ENCODE data around the gene SBF2.

The SBF2 gene

DNA sequence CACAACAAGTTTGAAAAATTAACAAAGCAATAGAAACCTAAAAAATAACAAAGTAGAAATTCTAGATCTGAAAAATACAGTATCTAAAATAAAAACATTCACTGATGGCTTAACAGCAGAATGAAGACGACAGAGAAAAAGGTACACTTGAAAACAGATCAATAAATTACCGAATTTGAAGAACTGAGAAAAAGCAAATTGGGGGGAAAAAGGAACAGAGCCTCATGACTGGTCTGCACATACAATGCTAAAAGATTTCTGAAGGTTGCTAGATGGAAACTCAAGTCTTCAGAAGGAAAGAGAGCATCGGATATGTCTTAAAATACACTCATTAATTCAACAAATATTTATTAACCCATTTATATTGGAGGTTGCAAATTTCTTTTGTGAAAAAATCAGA is 71.6 kb downstream of the SBF2 start:
- no peak for DNase-seq (ENCODE audit: low read depth)
- TF ChIP-seq, protein P1, sequence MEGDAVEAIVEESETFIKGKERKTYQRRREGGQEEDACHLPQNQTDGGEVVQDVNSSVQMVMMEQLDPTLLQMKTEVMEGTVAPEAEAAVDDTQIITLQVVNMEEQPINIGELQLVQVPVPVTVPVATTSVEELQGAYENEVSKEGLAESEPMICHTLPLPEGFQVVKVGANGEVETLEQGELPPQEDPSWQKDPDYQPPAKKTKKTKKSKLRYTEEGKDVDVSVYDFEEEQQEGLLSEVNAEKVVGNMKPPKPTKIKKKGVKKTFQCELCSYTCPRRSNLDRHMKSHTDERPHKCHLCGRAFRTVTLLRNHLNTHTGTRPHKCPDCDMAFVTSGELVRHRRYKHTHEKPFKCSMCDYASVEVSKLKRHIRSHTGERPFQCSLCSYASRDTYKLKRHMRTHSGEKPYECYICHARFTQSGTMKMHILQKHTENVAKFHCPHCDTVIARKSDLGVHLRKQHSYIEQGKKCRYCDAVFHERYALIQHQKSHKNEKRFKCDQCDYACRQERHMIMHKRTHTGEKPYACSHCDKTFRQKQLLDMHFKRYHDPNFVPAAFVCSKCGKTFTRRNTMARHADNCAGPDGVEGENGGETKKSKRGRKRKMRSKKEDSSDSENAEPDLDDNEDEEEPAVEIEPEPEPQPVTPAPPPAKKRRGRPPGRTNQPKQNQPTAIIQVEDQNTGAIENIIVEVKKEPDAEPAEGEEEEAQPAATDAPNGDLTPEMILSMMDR (IDR thresholded peaks at IDR 0.05; ENCODE audit: low read depth, low read length, missing control alignments): no peak
- in situ Hi-C loops (cut with HindIII; ENCODE audit: low sequenced_read_pairs): no loop called here
- no peak overlapping the region for H3K4me3 ChIP-seq (ENCODE audit: low read depth, low read length)

DNA sequence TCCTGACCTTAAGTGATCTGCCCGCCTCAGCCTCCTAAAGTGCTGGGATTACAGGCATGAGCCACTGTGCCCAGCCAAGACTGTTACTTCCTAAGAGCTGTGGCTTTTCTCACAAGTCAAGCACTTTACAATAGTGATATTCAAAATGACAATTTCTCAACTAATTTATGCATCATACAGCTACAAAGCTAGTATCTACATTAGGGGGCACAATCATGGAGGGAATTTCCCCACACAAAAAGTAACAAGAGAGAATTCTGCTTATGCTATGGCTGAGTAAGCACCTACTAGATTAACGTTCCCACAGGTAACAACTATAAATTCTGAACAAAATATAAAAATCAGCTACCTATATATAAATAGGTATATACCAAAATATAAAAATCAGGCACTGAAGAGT is 72.7 kb downstream of the SBF2 start:
- in situ Hi-C loops (cut with HindIII; ENCODE audit: low sequenced_read_pairs): no loop called here
- H3K4me3 ChIP-seq (ENCODE audit: low read depth, low read length): no peak overlapping the region
- DNase-seq (ENCODE audit: low read depth): no peak
- TF ChIP-seq, protein P1 (IDR thresholded peaks at IDR 0.05; ENCODE audit: low read depth, low read length, missing control alignments): no peak

DNA sequence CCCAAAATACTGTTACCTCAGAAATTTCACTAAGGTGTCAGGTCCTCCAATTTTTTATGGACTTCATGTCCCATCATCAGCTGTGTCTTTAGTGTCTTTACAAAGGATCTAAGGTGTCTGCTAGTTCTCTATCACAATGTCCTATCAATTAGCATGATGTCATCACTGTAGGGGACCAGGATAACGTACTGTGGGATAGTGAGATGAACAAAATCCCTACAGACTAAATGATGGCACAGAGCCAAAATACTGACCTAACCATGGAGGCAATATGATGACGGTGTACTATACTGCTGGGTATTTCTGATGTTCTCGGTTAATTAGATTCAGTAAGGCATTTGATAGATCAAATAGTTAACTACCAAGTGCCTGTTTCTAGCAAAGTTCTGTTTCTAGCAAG is 82.5 kb downstream of the SBF2 start:
- H3K4me3 ChIP-seq (ENCODE audit: low read depth, low read length): no peak overlapping the region
- DNase-seq (ENCODE audit: low read depth): no peak
- TF ChIP-seq, protein P1 (IDR thresholded peaks at IDR 0.05; ENCODE audit: low read depth, low read length, missing control alignments): no peak
- in situ Hi-C loops (cut with HindIII; ENCODE audit: low sequenced_read_pairs): no loop called here

DNA sequence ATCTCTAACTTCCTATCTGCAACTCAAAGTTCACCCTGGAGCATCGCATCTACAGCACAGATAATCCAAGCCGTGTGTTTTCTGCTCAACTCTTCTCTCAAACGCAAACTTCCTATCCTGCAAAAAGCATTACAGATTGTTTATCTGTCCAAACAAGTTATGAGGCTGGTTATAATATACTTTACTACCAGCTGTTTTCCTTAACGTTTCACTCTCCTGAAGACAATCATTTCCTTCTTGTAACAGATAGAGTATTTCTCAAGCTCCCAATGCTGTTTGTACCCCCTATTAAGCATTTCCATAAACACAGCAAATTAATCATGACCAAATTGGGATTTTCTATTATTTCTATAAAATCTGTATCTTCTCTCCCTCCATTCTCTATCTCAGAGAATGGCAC is 84.7 kb downstream of the SBF2 start:
- in situ Hi-C loops (cut with HindIII; ENCODE audit: low sequenced_read_pairs): no loop called here
- no peak overlapping the region for H3K4me3 ChIP-seq (ENCODE audit: low read depth, low read length)
- TF ChIP-seq, protein P1 (IDR thresholded peaks at IDR 0.05; ENCODE audit: low read depth, low read length, missing control alignments): no peak
- DNase-seq (ENCODE audit: low read depth): no peak

DNA sequence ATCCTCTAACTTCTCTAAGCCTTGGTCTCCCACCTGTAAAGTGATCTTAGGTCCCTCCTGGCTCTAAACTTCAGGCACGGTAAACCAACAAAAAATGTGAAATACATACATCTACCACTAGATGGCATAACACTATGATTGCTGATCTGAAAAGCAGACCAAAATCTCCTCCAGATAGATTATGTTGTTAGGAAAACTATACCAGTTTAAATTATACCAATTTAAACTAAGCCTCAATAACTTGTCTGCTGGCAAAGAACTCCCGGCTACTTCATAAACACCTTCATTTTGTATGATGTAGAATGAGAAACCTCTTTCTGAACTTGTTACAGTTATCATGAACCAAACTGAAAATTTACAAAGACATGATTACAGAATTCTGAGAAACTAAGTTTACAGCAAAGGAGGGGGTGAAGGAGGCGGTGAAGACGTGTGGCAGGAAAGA is 85.9 kb downstream of the SBF2 start:
- in situ Hi-C loops (cut with HindIII; ENCODE audit: low sequenced_read_pairs): no loop called here
- no peak overlapping the region for H3K4me3 ChIP-seq (ENCODE audit: low read depth, low read length)
- TF ChIP-seq, protein P1 (IDR thresholded peaks at IDR 0.05; ENCODE audit: low read depth, low read length, missing control alignments): peak; percentile 56
- peak; percentile 34 for DNase-seq (ENCODE audit: low read depth)

DNA sequence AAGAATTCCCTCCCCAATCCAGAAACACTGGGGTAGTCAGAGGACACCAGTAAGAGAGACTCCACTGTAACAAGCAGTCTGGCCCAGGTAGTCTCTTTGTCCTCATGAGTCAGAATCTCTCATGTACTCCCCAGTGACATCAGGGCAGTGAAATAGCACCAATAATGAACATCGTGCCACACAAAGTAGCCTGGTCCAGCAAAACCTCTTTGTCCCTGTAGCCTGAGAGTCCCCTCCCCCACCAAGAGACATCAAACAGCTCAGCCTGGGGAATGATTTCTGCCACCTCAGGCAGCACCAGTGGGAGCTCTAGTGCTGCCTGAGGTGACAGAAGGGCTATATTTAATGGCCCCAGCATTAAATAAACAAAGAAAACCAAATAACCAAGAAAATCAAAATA is 88.1 kb downstream of the SBF2 start:
- TF ChIP-seq, protein P1 (IDR thresholded peaks at IDR 0.05; ENCODE audit: low read depth, low read length, missing control alignments): no peak
- DNase-seq (ENCODE audit: low read depth): no peak
- H3K4me3 ChIP-seq (ENCODE audit: low read depth, low read length): no peak overlapping the region
- in situ Hi-C loops (cut with HindIII; ENCODE audit: low sequenced_read_pairs): no loop called here

DNA sequence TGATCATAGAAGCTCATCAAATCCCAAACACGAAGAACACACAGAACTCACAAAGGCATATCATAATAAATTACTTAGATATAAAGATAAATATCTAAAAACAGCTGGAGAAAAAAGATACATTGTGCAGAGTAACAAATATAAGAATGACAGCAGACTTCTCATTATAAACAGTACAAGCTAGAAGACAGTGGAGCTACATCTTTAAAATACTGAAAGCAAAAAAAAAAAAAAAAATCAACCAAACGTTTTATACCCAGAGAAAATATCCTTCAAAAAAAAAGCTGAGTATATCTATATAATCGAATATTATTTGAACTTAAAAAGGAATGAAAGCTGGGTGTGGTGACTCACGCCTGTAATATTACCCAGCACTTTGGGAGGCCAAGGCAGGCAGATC is 90.0 kb downstream of the SBF2 start:
- in situ Hi-C loops (cut with HindIII; ENCODE audit: low sequenced_read_pairs): no loop called here
- no peak for DNase-seq (ENCODE audit: low read depth)
- H3K4me3 ChIP-seq (ENCODE audit: low read depth, low read length): no peak overlapping the region
- TF ChIP-seq, protein P1 (IDR thresholded peaks at IDR 0.05; ENCODE audit: low read depth, low read length, missing control alignments): no peak
